ENCODE results near the gene SDK2. TPM values are rescaled to one million over a fixed set of nuclear protein-coding genes. Genes with fewer than 3 reads are reported as not detected.
"Not testable (repeated sequence)": the region's sequence is repeated elsewhere in the genome, so short reads cannot be mapped to it uniquely, and the experiment has no call there.

The SDK2 gene
- polyA plus RNA-seq, 3 donors, result 0.01 TPM; not detected in 2

DNA sequence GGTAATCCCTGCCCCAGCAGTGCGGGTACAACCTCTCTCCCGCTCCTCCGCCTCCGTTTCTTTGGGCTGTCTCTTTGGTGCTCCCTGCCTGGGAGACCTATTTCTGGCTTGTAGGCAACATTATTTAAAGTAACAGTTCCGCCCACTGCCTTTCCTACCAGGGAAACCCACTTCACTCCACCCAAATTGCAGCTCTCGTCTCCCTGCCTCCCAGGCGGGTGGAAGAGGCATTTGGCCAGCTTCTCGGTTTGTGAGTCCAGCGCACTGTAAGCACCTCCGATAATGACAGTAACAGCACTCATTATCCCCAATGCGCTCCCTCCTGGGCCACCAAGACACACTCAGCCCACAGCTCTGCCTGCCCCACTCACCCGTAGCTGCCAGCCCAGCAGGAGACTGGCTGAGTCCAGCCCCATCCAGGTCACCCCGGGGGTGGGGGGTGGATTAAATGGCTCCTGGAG is 167.3 kb downstream of the SDK2 start:
- Mint-ChIP-seq H3K27me3 (ENCODE audit: low read depth in 3 of 3) (peaks cover 9 to 13% (median 11%) of the 10 kb centered on the region in 3 donors), H3K36me3 (no peaks in the 10 kb centered on the region), H3K4me3 (no peak overlapping the region), H3K9me3 (peaks cover 0 to 6% (median 4%) of the 10 kb centered on the region in 7 donors), H3K4me1 (peaks cover 22% of the 10 kb centered on the region), H3K27ac (peak overlapping the region in 1 of 7 donors; percentile 13)
- DNase-seq, result no peak
- WGBS (ENCODE audit: insufficient coverage), result 63% methylated on average over 11 of the region's 13 CpGs
- H3K4me3 ChIP-seq (replicated peaks in 1 of 3; ENCODE audit: low read depth in 2 of 3, low read length in 3 of 3), result no peak overlapping the region
- peaks cover 0 to 3% of the 10 kb centered on the region in 2 donors for H3K4me1 ChIP-seq (ENCODE audit: control insufficient read depth in 1 of 2, insufficient read depth in 2 of 2, low read length in 2 of 2)
- no peaks in the 10 kb centered on the region for H3K79me2 ChIP-seq (ENCODE audit: insufficient read depth, low read length)
- intact Hi-C loops (cut with micrococcal nuclease), result no loop called here
- H3K4me2 ChIP-seq (replicated peaks; ENCODE audit: extremely low read depth, low read length, poor library complexity, severe bottlenecking), result no peak overlapping the region
- TF ChIP-seq CTCF (IDR thresholded peaks at IDR 0.05), result no peak
- no peak overlapping the region for H2AFZ ChIP-seq (ENCODE audit: insufficient read depth, low read depth, low read length, poor library complexity, severe bottlenecking)
- H4K20me1 ChIP-seq (ENCODE audit: insufficient read depth, low read length), result no peaks in the 10 kb centered on the region
- no peak overlapping the region for H3K27ac ChIP-seq (ENCODE audit: low read depth in 1 of 2, low read length in 2 of 2)
- no peaks in the 10 kb centered on the region for H3K27me3 ChIP-seq (ENCODE audit: control insufficient read depth in 2 of 2, insufficient read depth in 2 of 2, low read length in 2 of 2)
- no peak overlapping the region for H3K9ac ChIP-seq (ENCODE audit: insufficient read depth, low read length, poor library complexity, severe bottlenecking)
- no peaks in the 10 kb centered on the region for H3K36me3 ChIP-seq (replicated peaks in 1 of 2; ENCODE audit: control insufficient read depth in 1 of 2, insufficient read depth in 2 of 2, low read length in 2 of 2)
- H3K9me3 ChIP-seq (replicated peaks in 1 of 2; ENCODE audit: control insufficient read depth in 1 of 2, insufficient read depth in 1 of 2, low read length in 2 of 2), result peaks cover 0 to 6% of the 10 kb centered on the region in 2 donors

DNA sequence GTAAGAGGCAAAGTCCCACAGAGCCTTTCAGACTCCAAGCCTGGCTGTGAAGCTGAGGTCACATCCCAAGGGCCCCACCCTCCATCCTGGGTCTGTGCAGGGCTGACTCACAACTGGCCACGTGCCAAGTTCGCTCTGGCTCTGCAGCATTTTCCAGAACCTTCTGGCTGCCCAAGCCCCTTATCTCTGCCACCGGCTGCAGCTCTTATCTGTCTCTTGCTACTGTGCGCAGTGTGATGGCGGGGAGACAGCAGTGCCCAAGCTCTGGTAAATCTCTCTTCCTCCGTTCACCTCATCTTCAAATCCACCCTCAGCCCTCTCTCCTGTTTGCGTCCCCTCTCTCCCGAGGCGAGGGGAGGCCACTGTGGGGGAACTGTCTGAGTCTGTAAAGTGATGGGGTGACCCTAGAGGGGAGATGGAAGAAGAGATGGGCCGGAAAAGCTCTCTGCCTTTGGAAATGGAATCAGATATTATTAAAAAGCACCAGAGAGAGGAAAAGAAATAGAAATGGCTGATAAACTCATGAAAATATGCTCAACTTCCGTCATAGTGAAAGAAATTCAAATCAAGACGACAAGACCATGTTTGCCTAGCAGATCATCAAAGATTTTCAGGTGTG is 169.8 kb downstream of the SDK2 start:
- Histone ChIP-seq H3K79me2 (ENCODE audit: insufficient read depth, low read length) (no peaks in the 10 kb centered on the region), H3K4me3 (replicated peaks in 1 of 3; ENCODE audit: low read depth in 2 of 3, low read length in 3 of 3) (no peak overlapping the region), H2AFZ (ENCODE audit: insufficient read depth, low read depth, low read length, poor library complexity, severe bottlenecking) (no peak overlapping the region), H3K4me1 (ENCODE audit: control insufficient read depth in 1 of 2, insufficient read depth in 2 of 2, low read length in 2 of 2) (no peaks in the 10 kb centered on the region), H3K27ac (ENCODE audit: low read depth in 1 of 2, low read length in 2 of 2) (no peak overlapping the region), H3K4me2 (replicated peaks; ENCODE audit: extremely low read depth, low read length, poor library complexity, severe bottlenecking) (no peak overlapping the region), H3K27me3 (ENCODE audit: control insufficient read depth in 2 of 2, insufficient read depth in 2 of 2, low read length in 2 of 2) (no peaks in the 10 kb centered on the region), H3K36me3 (replicated peaks in 1 of 2; ENCODE audit: control insufficient read depth in 1 of 2, insufficient read depth in 2 of 2, low read length in 2 of 2) (no peaks in the 10 kb centered on the region), H3K9ac (ENCODE audit: insufficient read depth, low read length, poor library complexity, severe bottlenecking) (no peak overlapping the region), H4K20me1 (ENCODE audit: insufficient read depth, low read length) (no peaks in the 10 kb centered on the region), H3K9me3 (replicated peaks in 1 of 2; ENCODE audit: control insufficient read depth in 1 of 2, insufficient read depth in 1 of 2, low read length in 2 of 2) (peaks cover 0 to 9% of the 10 kb centered on the region in 2 donors)
- Mint-ChIP-seq H3K36me3 (no peaks in the 10 kb centered on the region), H3K27me3 (ENCODE audit: low read depth in 3 of 3) (peaks cover 2 to 9% (median 4%) of the 10 kb centered on the region in 3 donors), H3K4me3 (no peak overlapping the region), H3K4me1 (peaks cover 5% of the 10 kb centered on the region), H3K27ac (peak overlapping the region in 1 of 7 donors; percentile 20), H3K9me3 (peaks cover 0 to 6% (median 4%) of the 10 kb centered on the region in 7 donors)
- 28% methylated on average over 6 of the region's 12 CpGs for WGBS (ENCODE audit: insufficient coverage)
- peak in 2 of 3 donors; percentile 8 to 46 for DNase-seq
- no peak for TF ChIP-seq CTCF (IDR thresholded peaks at IDR 0.05)
- intact Hi-C loops (cut with micrococcal nuclease), result no loop called here

DNA sequence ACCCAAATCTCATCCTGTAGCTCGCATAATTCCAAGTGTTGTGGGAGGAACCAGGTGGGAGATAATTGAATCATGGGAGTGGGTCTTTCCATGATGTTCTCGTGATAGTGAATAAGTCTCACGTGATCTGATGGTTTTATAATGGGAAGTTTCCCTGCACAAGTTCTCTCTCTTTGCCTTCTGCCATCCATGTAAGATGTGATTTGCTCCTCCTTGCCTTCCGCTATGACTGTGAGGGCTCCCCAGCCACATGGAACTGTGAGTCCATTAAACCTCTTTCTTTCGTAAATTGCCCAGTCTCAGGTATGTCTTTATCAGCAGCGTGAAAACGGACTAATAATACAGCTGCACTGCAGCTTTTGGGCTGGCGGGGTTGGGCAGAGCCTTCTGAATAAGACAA is 171.5 kb downstream of the SDK2 start:
- intact Hi-C loops (cut with micrococcal nuclease); H3K36me3 Mint-ChIP-seq; H3K4me2 ChIP-seq (replicated peaks; ENCODE audit: extremely low read depth, low read length, poor library complexity, severe bottlenecking); H3K4me1 Mint-ChIP-seq; H3K36me3 ChIP-seq (replicated peaks in 1 of 2; ENCODE audit: control insufficient read depth in 1 of 2, insufficient read depth in 2 of 2, low read length in 2 of 2); H3K27me3 ChIP-seq (ENCODE audit: control insufficient read depth in 2 of 2, insufficient read depth in 2 of 2, low read length in 2 of 2); H3K4me3 Mint-ChIP-seq; H2AFZ ChIP-seq (ENCODE audit: insufficient read depth, low read depth, low read length, poor library complexity, severe bottlenecking); H3K9me3 Mint-ChIP-seq; H3K27ac ChIP-seq (ENCODE audit: low read depth in 1 of 2, low read length in 2 of 2); H3K4me1 ChIP-seq (ENCODE audit: control insufficient read depth in 1 of 2, insufficient read depth in 2 of 2, low read length in 2 of 2); H3K27me3 Mint-ChIP-seq (ENCODE audit: low read depth in 3 of 3); H3K4me3 ChIP-seq (replicated peaks in 1 of 3; ENCODE audit: low read depth in 2 of 3, low read length in 3 of 3); H3K9me3 ChIP-seq (replicated peaks in 1 of 2; ENCODE audit: control insufficient read depth in 1 of 2, insufficient read depth in 1 of 2, low read length in 2 of 2); H3K27ac Mint-ChIP-seq; H4K20me1 ChIP-seq (ENCODE audit: insufficient read depth, low read length); DNase-seq; H3K9ac ChIP-seq (ENCODE audit: insufficient read depth, low read length, poor library complexity, severe bottlenecking); H3K79me2 ChIP-seq (ENCODE audit: insufficient read depth, low read length): not testable (repeated sequence)
- WGBS (ENCODE audit: insufficient coverage), result 100% methylated on average over 2 of the region's 8 CpGs
